NT2/D1 (cell line): Measurements from ENCODE around the gene ALDH18A1.

Source experiments
- YY1 ChIP-seq: IDR thresholded peaks from 2 replicates; pipeline ENCODE4 v1.6.1; 2011; ENCODE audit not compliant: insufficient read length, insufficient read depth
- ZNF274 ChIP-seq: IDR thresholded peaks from 2 replicates; pipeline ENCODE4 v1.6.1; 2011; ENCODE audit warnings: mild to moderate bottlenecking, low read depth, low read length

- TF ChIP-seq ZNF274, result no peak
- TF ChIP-seq YY1, result no peak
These were observed 8.0 kb upstream of the ALDH18A1 start for GRCh38 chr10:95664543-95664942.
